Hematopoietic multipotent progenitor cell treated with erythropoietin and hydrocortisone succinate and interleukin-3 and kit ligand, for 15 days (in vitro differentiated cells): ENCODE data around the gene PLCB1.
"Not testable (repeated sequence)": the region's sequence is repeated elsewhere in the genome, so short reads cannot be mapped to it uniquely, and the experiment has no call there.

Experiments used
- DNase-seq: peaks from one replicate; pipeline ENCODE4 v3.0.0-alpha.2; 2015; ENCODE audit warnings: low spot score

Gene PLCB1

GRCh38 chr20:8335059-8335458, 203.0 kb downstream of the PLCB1 start:
- no peak for DNase-seq

GRCh38 chr20:8335495-8336195, 203.6 kb downstream of the PLCB1 start:
- no peak for DNase-seq

DNA sequence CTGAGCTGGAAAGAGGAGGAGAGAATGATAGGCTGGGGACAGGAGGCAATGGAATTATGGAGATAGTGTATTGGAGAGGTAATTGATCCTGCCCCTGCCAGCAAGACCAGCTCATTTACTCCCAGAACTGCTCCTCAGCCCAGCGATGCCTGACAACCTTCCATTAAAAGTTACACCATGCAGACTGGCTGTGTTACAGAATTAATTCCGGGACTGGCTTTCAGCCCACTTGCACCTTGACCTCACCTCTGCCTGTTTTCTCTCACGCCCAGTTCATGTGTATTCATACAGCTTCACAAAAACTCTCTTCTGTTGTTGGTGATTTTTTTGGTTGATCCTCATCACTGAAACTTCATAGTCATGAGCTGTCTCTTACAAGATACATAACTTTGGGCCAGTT, 207.3 kb downstream of the PLCB1 start:
- DNase-seq, result no peak

DNA sequence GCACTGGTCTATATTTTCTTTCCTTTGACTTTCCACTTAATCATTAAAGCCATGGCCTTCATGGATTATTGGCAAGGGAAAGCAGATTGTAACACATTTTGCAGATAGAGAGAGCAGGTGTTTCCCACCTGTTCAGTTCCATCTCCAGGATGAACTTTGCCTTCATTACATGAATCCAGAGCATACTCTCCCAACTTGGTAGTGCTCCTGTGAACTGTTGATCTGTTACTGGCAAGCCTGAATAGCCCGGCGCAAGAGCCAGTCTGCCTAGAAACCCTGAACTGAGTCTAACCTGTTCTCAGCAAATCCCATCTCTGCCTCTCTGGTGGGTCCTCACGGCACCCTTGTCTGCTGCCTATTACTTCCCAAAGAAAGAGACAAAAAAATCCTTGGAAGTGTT, 210.3 kb downstream of the PLCB1 start:
- DNase-seq, result no peak

DNA sequence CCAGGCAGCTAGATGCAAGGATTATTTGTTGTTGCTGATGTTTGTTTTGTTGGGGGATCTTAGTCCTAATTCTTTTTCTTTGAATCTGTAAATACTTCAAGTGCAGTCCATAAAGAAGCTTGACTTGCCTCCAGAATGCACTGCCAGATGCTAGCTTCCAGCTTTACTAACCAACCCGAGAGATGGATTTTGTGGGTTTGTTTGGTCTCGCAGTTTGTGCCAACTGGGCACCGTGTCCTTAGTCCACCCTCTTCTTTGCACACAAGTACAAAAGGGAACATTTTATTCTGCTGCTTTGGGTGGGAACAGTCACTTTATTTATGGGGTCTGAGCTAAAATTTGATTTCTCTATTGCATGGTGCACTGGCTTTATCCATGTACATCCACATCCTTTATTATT, 212.0 kb downstream of the PLCB1 start:
- DNase-seq, result no peak

DNA sequence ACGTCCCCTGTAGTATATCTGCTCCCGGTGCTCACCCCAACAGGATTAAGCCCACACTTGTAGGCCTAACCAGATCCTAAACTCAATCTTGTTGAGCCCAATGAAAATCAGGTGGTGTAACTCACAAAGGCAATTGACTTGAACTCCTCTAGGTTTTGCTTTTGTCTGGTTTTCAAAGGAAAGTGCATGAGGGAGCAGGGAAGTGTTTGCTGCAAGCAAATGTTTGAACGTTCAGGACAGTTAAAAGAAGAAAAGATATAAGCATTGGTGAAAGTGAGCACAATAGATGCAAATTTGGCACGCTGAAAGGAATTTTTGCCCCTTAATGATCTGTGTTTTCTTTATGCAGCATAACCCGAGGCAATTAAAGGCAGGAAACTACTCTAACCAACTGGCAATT, 212.6 kb downstream of the PLCB1 start:
- no peak for DNase-seq

GRCh38 chr20:8346700-8347270, 214.7 kb downstream of the PLCB1 start:
- no peak for DNase-seq

DNA sequence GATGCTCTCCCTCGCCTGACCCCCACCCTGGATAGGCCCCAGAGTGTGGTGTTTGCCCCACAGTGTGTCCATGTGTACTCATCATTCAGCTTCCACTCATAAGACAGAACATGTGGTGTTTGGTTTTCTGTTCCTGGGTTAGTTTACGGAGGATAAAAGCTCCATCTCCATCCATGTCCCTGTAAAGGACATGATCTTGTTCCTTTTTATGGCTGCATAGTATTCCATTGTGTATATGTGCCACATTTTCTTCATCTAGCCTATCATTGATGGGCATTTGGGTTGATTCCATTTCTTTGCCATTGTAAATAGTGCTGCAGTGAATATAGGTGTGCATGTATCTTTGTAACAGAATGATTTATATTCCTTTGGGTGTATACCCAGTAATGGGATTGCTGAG, 218.2 kb downstream of the PLCB1 start:
- not testable (repeated sequence) for DNase-seq

GRCh38 chr20:8352486-8352885, 220.4 kb downstream of the PLCB1 start:
- no peak for DNase-seq

DNA sequence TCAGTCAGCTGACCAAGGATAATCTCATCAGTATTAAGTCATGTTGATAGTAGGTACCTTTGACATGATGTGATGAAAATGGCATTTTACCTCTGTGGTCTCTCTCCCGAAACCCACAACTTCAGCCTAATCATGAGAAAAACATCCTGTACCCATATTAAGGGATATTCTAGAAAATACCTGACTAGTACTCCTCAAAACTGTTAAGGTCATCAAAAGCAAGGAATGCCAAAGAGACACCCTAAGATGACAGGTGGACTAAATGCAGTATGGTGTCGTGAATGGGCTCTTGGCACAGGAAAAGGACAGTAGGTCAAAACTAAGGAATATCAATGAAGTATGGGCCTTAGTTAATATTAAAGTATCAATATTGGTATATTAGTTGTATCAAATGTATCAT, 221.4 kb downstream of the PLCB1 start:
- DNase-seq, result no peak

- no peak for DNase-seq
Observed at GRCh38 chr20:8355453-8355852, 223.4 kb downstream of the PLCB1 start.

GRCh38 chr20:8356806-8357205, 224.7 kb downstream of the PLCB1 start:
- no peak for DNase-seq

DNA sequence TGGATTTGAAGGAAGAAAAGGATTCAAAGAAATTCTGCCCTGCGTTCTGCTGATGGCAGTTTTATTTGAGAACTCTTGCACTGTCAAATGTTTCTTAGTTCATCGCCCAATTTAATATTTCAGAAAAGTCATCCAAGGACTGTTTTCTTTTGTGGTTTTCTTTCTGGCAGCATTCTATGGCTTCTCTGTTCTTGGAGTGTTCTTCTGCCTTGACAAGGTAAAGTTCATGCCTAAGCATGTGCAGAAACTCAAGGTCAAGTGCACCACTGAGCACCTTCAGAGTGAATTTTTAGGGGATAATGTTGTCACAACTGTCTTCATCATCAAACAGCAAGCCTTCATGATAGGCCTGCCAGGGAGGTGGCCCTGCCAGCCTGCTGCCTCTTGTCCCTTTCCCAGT, 225.6 kb downstream of the PLCB1 start:
- no peak for DNase-seq

DNA sequence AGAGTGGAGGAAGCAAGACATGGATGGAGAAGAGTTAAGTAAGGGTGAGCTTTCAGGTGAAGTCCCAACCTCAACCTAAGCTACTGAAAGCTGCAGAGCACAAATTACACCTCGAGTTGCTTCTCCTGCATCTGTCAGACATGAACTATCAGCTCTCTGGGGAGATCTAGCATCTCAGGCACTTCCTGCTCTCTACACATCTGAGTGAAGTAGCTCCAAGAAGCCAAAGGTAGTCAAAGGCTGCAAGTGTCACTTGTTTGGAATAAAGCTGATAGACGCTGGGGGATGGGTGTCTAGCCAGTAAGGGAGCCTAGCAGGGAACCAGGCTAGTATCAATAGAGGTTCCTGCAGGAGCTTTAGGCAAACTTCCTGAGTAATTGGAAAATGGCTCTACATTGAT, 228.0 kb downstream of the PLCB1 start:
- no peak for DNase-seq

GRCh38 chr20:8361006-8361652, 229.1 kb downstream of the PLCB1 start:
- no peak for DNase-seq

DNA sequence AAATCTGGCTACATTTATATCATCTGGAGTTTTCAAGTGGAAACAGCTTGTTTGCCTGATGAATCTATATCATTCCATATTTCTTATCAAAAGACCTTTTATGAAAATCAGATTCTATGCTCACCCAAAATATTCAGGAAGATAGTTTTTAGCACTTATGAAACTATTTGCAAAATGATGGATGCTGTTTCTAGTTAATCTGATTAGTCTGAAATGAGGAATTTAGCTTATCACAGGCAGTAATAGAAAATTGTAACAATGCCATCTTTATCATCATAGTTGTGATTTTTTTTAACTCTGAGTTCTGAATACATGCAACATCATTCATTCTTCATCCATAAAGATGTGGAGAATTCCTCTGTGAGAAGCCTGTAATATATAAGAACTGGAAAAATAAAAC, 229.7 kb downstream of the PLCB1 start:
- DNase-seq, result no peak

- DNase-seq, result no peak
Observed at GRCh38 chr20:8362457-8362856, 230.4 kb downstream of the PLCB1 start.

DNA sequence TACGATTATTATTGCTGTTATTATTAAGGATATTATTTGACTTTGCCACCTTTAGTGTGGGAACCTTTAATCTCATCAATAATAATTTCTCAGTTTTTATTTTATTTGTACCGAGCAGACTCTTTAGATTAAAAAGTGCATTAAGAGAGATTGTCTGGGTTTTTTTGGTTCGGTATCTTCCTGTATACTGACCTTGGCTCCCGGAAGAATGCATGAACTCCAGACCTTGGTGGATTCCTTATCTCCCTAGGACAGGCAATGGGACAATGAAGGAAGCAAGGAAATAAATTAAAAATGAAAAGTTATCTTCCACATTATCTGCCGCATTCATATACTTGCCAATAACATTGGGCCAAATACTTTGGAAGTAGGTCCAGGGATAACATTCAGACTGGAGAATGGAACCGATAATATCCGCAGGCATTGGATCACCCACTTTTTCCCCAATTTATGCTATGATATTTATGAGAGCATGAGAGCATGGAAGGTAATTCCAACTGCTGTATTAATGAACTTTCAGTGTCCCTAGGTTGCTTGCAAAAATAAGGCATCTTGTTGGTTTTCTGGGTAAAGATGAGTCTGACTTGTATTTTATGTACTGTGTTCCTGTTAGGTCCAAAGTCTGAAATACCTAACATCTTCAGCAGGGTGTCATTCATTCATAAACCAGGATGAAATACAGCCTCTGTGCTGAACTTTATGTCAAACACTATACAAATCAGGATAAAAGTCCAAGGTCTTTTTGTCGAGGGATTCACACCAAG, 232.1 kb downstream of the PLCB1 start:
- DNase-seq, result no peak

DNA sequence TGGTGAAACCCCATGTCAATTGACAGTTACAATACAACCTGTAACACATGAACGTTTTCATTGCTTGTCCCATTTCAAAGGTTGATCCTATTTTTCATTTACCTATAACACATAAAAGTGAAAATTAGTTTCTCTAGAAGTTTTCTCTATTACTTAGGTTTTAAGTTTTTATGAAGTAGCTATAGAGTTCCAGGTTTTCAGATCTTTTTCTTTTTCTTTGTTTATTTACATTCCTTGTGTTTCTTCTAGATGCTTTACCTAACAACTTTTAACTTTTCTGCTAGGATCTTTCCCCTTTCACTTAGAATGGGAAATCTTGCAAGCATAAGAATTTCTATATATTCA, 232.6 kb downstream of the PLCB1 start:
- no peak for DNase-seq

GRCh38 chr20:8365634-8366033, 233.6 kb downstream of the PLCB1 start:
- no peak for DNase-seq

GRCh38 chr20:8366303-8366923, 234.3 kb downstream of the PLCB1 start:
- DNase-seq, result no peak

DNA sequence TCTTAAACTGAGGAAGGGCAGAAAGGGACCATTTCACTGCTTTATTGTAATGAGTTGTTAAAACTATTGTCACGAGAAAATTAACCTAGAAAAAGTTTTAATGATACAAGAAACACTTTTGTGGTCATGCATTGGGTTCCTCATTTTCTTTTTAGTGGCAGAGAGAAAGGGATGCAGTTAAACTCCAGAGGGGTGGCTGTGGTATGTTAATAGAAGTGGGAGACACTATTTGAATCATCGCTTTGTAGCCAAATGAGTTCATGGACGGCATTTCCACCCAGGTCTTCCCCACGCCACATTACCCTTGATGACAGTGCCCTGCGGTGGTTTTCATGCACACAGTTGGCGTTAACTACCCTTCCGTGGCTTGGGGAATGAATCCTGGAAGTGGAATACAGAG, 235.6 kb downstream of the PLCB1 start:
- no peak for DNase-seq

DNA sequence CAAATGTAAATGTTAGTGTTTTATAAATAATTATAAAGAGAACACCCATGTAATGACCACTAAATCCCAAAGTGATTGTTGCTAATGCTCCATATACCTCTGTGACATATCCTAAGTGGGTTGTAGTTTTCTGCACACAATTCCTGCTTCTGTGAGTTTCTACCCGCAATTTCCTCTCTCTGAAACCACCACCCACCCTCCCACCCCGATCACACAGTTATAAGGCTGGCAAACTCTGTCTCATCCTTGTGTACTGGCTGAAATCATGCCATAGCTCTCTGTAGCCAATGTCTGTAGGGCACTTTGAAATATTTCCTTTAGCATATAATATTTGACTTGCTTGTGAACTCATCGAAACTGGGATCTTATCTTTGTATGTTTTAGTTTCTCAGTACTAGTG, 236.6 kb downstream of the PLCB1 start:
- DNase-seq, result no peak
